GM19099 (cell line): Measurements from ENCODE around the gene ITIH3.
A peak's percentile ranks its signal among the peaks of the same experiment; 100 is the strongest.

ENCODE experiments used
- POLR2A ChIP-seq: IDR thresholded peaks from 3 replicates; pipeline ENCODE4 v1.6.1; 2011; ENCODE audit warnings: low read depth; ENCODE audit not compliant: insufficient read length; ENCODE audit errors: extremely low read depth

Gene ITIH3

GRCh38 chr3:52794612-52795099 is at the start of gene ITIH3:
ITIH3 (plus strand) TSS chr3:52794796; CDS start chr3:52794804, 8 bp downstream.
- TF ChIP-seq POLR2A = no peak

GRCh38 chr3:52752045-52752660 is 42.4 kb upstream of the ITIH3 start:
- no peak for TF ChIP-seq POLR2A

GRCh38 chr3:52754373-52754772 is 40.2 kb upstream of the ITIH3 start:
- no peak for TF ChIP-seq POLR2A

- no peak for TF ChIP-seq POLR2A
Observed at GRCh38 chr3:52756141-52756540, 38.5 kb upstream of the ITIH3 start.

- TF ChIP-seq POLR2A = no peak
Observed at GRCh38 chr3:52763466-52763865, 31.1 kb upstream of the ITIH3 start.

- no peak for TF ChIP-seq POLR2A
Observed at GRCh38 chr3:52769786-52770455, 24.7 kb upstream of the ITIH3 start.

- TF ChIP-seq POLR2A = peak; percentile 98
Observed at GRCh38 chr3:52770496-52771333, 23.9 kb upstream of the ITIH3 start, which contains the start of gene NEK4. NEK4 (minus strand) TSS chr3:52770940; CDS start chr3:52770746, 194 bp downstream.

GRCh38 chr3:52771334-52771681 is 23.3 kb upstream of the ITIH3 start:
- no peak for TF ChIP-seq POLR2A

- TF ChIP-seq POLR2A = no peak
Observed at GRCh38 chr3:52771702-52772101, 22.9 kb upstream of the ITIH3 start.

- TF ChIP-seq POLR2A = no peak
Observed at GRCh38 chr3:52773361-52774065, 21.1 kb upstream of the ITIH3 start.

GRCh38 chr3:52774066-52774713 is 20.4 kb upstream of the ITIH3 start:
- no peak for TF ChIP-seq POLR2A

GRCh38 chr3:52774901-52775864 is 19.4 kb upstream of the ITIH3 start:
- TF ChIP-seq POLR2A = no peak

- no peak for TF ChIP-seq POLR2A
Observed at GRCh38 chr3:52775877-52776276, 18.7 kb upstream of the ITIH3 start.
